Calu3 (cell line): ENCODE results near the gene ITPRID1. TPM values are rescaled to one million over a fixed set of nuclear protein-coding genes. Genes with fewer than 3 reads are reported as not detected.

ENCODE experiments used
- BruUV-seq: library from RNA; stranded (reverse); fragments of 400-500 nt; replicated peaks from 2 replicates; lab custom pipeline; 2021; lab: Mats Ljungman, UMichigan
- CTCF ChIA-PET: fragments of 300-600 bp; sonication (Branson Sonifier 250); formaldehyde crosslinking; loops from one replicate; lab custom pipeline; 2022; ENCODE audit warnings: antibody characterized with exemption; lab: Charles Lee
- DNase-seq: peaks from one replicate; pipeline ENCODE4 v3.0.0; 2022
- H3K27ac Mint-ChIP-seq: one replicate; pipeline ENCODE4 v1.8.0; 2022; ENCODE audit warnings: mixed read lengths; ENCODE audit not compliant: unreplicated experiment
- H3K27me3 Mint-ChIP-seq: one replicate; pipeline ENCODE4 v1.8.0; 2022; ENCODE audit warnings: mixed read lengths; ENCODE audit not compliant: unreplicated experiment
- H3K36me3 Mint-ChIP-seq: one replicate; pipeline ENCODE4 v1.8.0; 2022; ENCODE audit warnings: mild to moderate bottlenecking, moderate library complexity, mixed read lengths; ENCODE audit not compliant: insufficient read depth, unreplicated experiment
- H3K4me1 Mint-ChIP-seq: one replicate; pipeline ENCODE4 v1.8.0; 2022; ENCODE audit warnings: mild to moderate bottlenecking, low read depth, mixed read lengths; ENCODE audit not compliant: unreplicated experiment
- H3K4me3 Mint-ChIP-seq: one replicate; pipeline ENCODE4 v1.8.0; 2022; ENCODE audit warnings: mild to moderate bottlenecking, low read depth, moderate library complexity, mixed read lengths; ENCODE audit not compliant: unreplicated experiment
- H3K9me3 Mint-ChIP-seq: one replicate; pipeline ENCODE4 v1.8.0; 2022; ENCODE audit warnings: low read depth, mixed read lengths; ENCODE audit not compliant: unreplicated experiment
- CTCF ChIP-seq: fragments of 200-600 bp; IDR thresholded peaks from one replicate; pipeline ENCODE4 v1.8.0; 2022; ENCODE audit warnings: antibody characterized with exemption; ENCODE audit not compliant: unreplicated experiment
- intact Hi-C: fragments of 100-400 bp; cut with micrococcal nuclease; formaldehyde crosslinking; loops from one replicate; pipeline ENCODE4 v1.10.0; 2022; ENCODE audit not compliant: unreplicated experiment
- total RNA-seq: library from RNA; stranded (reverse); gene quantifications from 2 replicates; pipeline ENCODE4 v1.2.3, GENCODE V29; 2022

The ITPRID1 gene
- total RNA-seq, 1 experiment from 2014 or later, result 3.8 TPM

- Mint-ChIP-seq H3K36me3 (no peaks in the 10 kb centered on the region), H3K4me3 (no peak overlapping the region), H3K27ac (no peak overlapping the region), H3K27me3 (peaks cover 61% of the 10 kb centered on the region), H3K9me3 (no peaks in the 10 kb centered on the region), H3K4me1 (no peaks in the 10 kb centered on the region)
- DNase-seq, result no peak
- intact Hi-C loops, result no loop called here
- CTCF ChIA-PET, result interaction anchor here (0.5 to 1.2 kb wide), 2 partner anchors 32 to 463 kb away, joined by 3 to 4 read pairs; no protein-coding TSS in a partner anchor
- no TSS peak for BruUV-seq
- no peak for TF ChIP-seq CTCF
Observed at GRCh38 chr7:31679574-31680305, 165.8 kb downstream of the ITPRID1 start.

- H3K4me3 Mint-ChIP-seq, result no peak overlapping the region
- no peaks in the 10 kb centered on the region for H3K9me3 Mint-ChIP-seq
- H3K36me3 Mint-ChIP-seq, result no peaks in the 10 kb centered on the region
- peaks cover 87% of the 10 kb centered on the region for H3K27me3 Mint-ChIP-seq
- BruUV-seq, result no TSS peak
- DNase-seq, result no peak
- CTCF ChIA-PET, result no interaction called here
- H3K4me1 Mint-ChIP-seq, result no peaks in the 10 kb centered on the region
- no peak overlapping the region for H3K27ac Mint-ChIP-seq
- TF ChIP-seq CTCF, result no peak
- intact Hi-C loops, result no loop called here
Observed at GRCh38 chr7:31683445-31684225, 169.7 kb downstream of the ITPRID1 start.

GRCh38 chr7:31687024-31687748 lies 173.3 kb downstream of the ITPRID1 start, which contains the start of gene PPP1R17:
PPP1R17 (plus strand) TSS chr7:31687215; CDS start chr7:31692442, 5,227 bp downstream.
- intact Hi-C loops, result no loop called here
- TF ChIP-seq CTCF, result no peak
- H3K9me3 Mint-ChIP-seq, result no peaks in the 10 kb centered on the region
- H3K4me1 Mint-ChIP-seq, result no peaks in the 10 kb centered on the region
- BruUV-seq, result no TSS peak
- no peaks in the 10 kb centered on the region for H3K36me3 Mint-ChIP-seq
- no peak within 1 kb of the TSS for H3K4me3 Mint-ChIP-seq
- H3K27ac Mint-ChIP-seq, result no peak within 1 kb of the TSS
- peaks cover 84% of the 10 kb centered on the region for H3K27me3 Mint-ChIP-seq
- DNase-seq, result no peak
- CTCF ChIA-PET, result no interaction called here

- no peaks in the 10 kb centered on the region for H3K4me1 Mint-ChIP-seq
- H3K27ac Mint-ChIP-seq, result no peak overlapping the region
- CTCF ChIA-PET, result no interaction called here
- no peaks in the 10 kb centered on the region for H3K36me3 Mint-ChIP-seq
- no peak for DNase-seq
- H3K9me3 Mint-ChIP-seq, result no peaks in the 10 kb centered on the region
- H3K4me3 Mint-ChIP-seq, result no peak overlapping the region
- BruUV-seq, result no TSS peak
- no peak for TF ChIP-seq CTCF
- intact Hi-C loops, result no loop called here
- H3K27me3 Mint-ChIP-seq, result peaks cover 86% of the 10 kb centered on the region
Observed at GRCh38 chr7:31688372-31688771, 174.5 kb downstream of the ITPRID1 start.
